Neural cell (in vitro differentiated cells): ENCODE measurements around the gene CFAP61. TPM values are rescaled to one million over a fixed set of nuclear protein-coding genes. Genes with fewer than 3 reads are reported as not detected.

Source experiments
- H2AFZ ChIP-seq: fragments of 200-600, 300-800 bp; sonication (generic), shearing (Covaris generic); 2 replicates; pipeline ENCODE4 v1.6.0; 2014; ENCODE audit warnings: low read depth, mild to moderate bottlenecking, antibody characterized with exemption, low read length, moderate library complexity
- H3F3A ChIP-seq: fragments of 200-600 bp; shearing (Covaris generic); 2 replicates; pipeline ENCODE4 v1.6.1; 2016; ENCODE audit warnings: mild to moderate bottlenecking, moderate library complexity, mixed read lengths, antibody characterized with exemption, low read length; ENCODE audit not compliant: insufficient read depth, poor library complexity, severe bottlenecking
- H3K27ac ChIP-seq: fragments of 200-600, 300-800 bp; sonication (generic), shearing (Covaris generic); 2 replicates; pipeline ENCODE4 v1.5.1; 2014; ENCODE audit warnings: mild to moderate bottlenecking, low read length, moderate library complexity
- H3K27me3 ChIP-seq: fragments of 300-800, 200-600 bp; sonication (generic), shearing (Covaris generic); 2 replicates; pipeline ENCODE4 v1.6.0; 2014; ENCODE audit warnings: mild to moderate bottlenecking, low read depth, low read length, moderate library complexity; ENCODE audit not compliant: insufficient read depth
- H3K36me3 ChIP-seq: fragments of 300-800, 200-600 bp; sonication (generic), shearing (Covaris generic); 2 replicates; pipeline ENCODE4 v1.5.1; 2014; ENCODE audit warnings: mild to moderate bottlenecking, antibody characterized with exemption, low read length, moderate library complexity; ENCODE audit not compliant: insufficient read depth
- H3K4me2 ChIP-seq: fragments of 300-800, 200-600 bp; sonication (generic), shearing (Covaris generic); 2 replicates; pipeline ENCODE4 v1.6.0; 2014; ENCODE audit warnings: mild to moderate bottlenecking, low read length
- H3K4me3 ChIP-seq: fragments of 300-800, 200-600 bp; sonication (generic), shearing (Covaris generic); 2 replicates; pipeline ENCODE4 v1.5.1; 2014; ENCODE audit warnings: mild to moderate bottlenecking, low read length, moderate library complexity
- H3K79me2 ChIP-seq: fragments of 200-600 bp; shearing (Covaris generic); replicated peaks from 2 replicates; pipeline ENCODE4 v1.6.0; 2014; ENCODE audit warnings: mild to moderate bottlenecking, low read length, moderate library complexity; ENCODE audit not compliant: insufficient read depth
- H3K9ac ChIP-seq: fragments of 300-800, 200-600 bp; sonication (generic), shearing (Covaris generic); 2 replicates; pipeline ENCODE4 v1.6.1; 2016; ENCODE audit warnings: mild to moderate bottlenecking, low read length, mixed read lengths
- H3K9me2 ChIP-seq: fragments of 200-600 bp; shearing (Covaris generic); 2 replicates; pipeline ENCODE4 v1.6.1; 2016; ENCODE audit warnings: mild to moderate bottlenecking, low read length, mixed read lengths; ENCODE audit not compliant: insufficient read depth
- H3K9me3 ChIP-seq: fragments of 200-600, 300-800 bp; sonication (generic), shearing (Covaris generic); 2 replicates; pipeline ENCODE4 v1.6.1; 2016; ENCODE audit warnings: mild to moderate bottlenecking, mixed run types, low read length, moderate library complexity, mixed read lengths
- H4K20me1 ChIP-seq: fragments of 200-600 bp; shearing (Covaris generic); 2 replicates; pipeline ENCODE4 v1.6.1; 2016; ENCODE audit warnings: mild to moderate bottlenecking, mixed run types; ENCODE audit not compliant: insufficient read depth
- EP300 ChIP-seq: fragments of 450-650 bp; conservative IDR thresholded peaks from 2 replicates; pipeline ENCODE4 v1.6.1; 2014; ENCODE audit warnings: antibody characterized with exemption, mild to moderate bottlenecking, moderate library complexity; ENCODE audit not compliant: poor library complexity, severe bottlenecking
- EZH2 ChIP-seq: fragments of 200-600, 300-800 bp; shearing (Covaris generic), sonication (generic); IDR thresholded peaks from 2 replicates; pipeline ENCODE4 v1.6.1; 2014; ENCODE audit warnings: antibody characterized with exemption, low read length, borderline replicate concordance, mild to moderate bottlenecking; ENCODE audit not compliant: insufficient read depth, poor library complexity, severe bottlenecking
- MXI1 ChIP-seq: fragments of 450-650 bp; conservative IDR thresholded peaks from 2 replicates; pipeline ENCODE4 v1.6.1; 2014; ENCODE audit warnings: antibody characterized with exemption, mild to moderate bottlenecking; ENCODE audit not compliant: poor library complexity, severe bottlenecking
- POLR2AphosphoS5 ChIP-seq: IDR thresholded peaks from 2 replicates; pipeline ENCODE4 v1.6.1; 2012
- RAD21 ChIP-seq: fragments of 450-650 bp; conservative IDR thresholded peaks from 2 replicates; pipeline ENCODE4 v1.6.1; 2014; ENCODE audit warnings: antibody characterized with exemption, mild to moderate bottlenecking, moderate library complexity
- REST ChIP-seq: IDR thresholded peaks from 2 replicates; pipeline ENCODE4 v1.6.1; 2012; ENCODE audit warnings: borderline replicate concordance
- SMC3 ChIP-seq: fragments of 450-650 bp; conservative IDR thresholded peaks from 2 replicates; pipeline ENCODE4 v1.6.1; 2014; ENCODE audit warnings: antibody characterized with exemption, mild to moderate bottlenecking, moderate library complexity; ENCODE audit not compliant: poor library complexity
- TAF1 ChIP-seq: IDR thresholded peaks from 2 replicates; pipeline ENCODE4 v1.6.1; 2012; ENCODE audit warnings: low read depth
- polyA plus RNA-seq: library from polyadenylated mRNA; depleted of rRNA; stranded (reverse); fragments of >200 nt; gene quantifications from 2 replicates; pipeline ENCODE4 v1.2.3, GENCODE V29; 2014
- TF ChIP-seq, protein P1 (sequence below): fragments of 450-650 bp; IDR thresholded peaks from 2 replicates; pipeline ENCODE4 v1.5.1; 2014; ENCODE audit warnings: antibody characterized with exemption, mild to moderate bottlenecking, moderate library complexity; ENCODE audit not compliant: poor library complexity, severe bottlenecking

CFAP61 gene
- polyA plus RNA-seq, 1 donor from 2014 or later, result 0.42 TPM

GRCh38 chr20:20286061-20286460 lies 233.7 kb downstream of the CFAP61 start:
- Histone ChIP-seq H3K36me3 (no peaks in the 10 kb centered on the region), H3K79me2 (no peaks in the 10 kb centered on the region), H3K9ac (no peak overlapping the region), H3K4me2 (no peak overlapping the region), H3K4me3 (no peak overlapping the region), H3K9me2 (no peaks in the 10 kb centered on the region), H4K20me1 (no peaks in the 10 kb centered on the region), H3F3A (no peaks in the 10 kb centered on the region), H3K9me3 (no peaks in the 10 kb centered on the region), H3K27me3 (no peaks in the 10 kb centered on the region), H3K27ac (no peak overlapping the region), H2AFZ (no peak overlapping the region)
- TF ChIP-seq EP300, result no peak
- no peak for TF ChIP-seq POLR2AphosphoS5
- no peak for TF ChIP-seq RAD21

DNA sequence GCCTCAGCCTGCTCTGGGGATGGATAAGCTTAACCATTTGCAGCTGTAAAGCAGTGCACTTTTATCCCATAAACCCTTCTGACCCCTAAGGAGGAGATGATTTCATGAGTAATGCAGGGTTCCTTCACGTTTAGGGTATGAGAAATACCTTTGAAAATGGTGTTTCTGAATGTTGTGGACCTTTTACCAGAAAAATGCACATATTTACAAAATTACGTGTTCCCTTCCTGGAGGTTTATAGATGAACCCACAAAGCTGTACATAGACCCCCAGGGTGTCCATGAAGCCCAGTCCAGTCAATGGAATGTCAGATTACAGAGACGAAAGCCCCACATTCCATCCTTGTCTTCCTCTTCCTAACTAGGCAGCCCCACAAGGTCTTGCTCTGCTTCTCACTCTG lies 237.0 kb downstream of the CFAP61 start:
- no peak overlapping the region for H2AFZ ChIP-seq
- H4K20me1 ChIP-seq, result no peaks in the 10 kb centered on the region
- H3K9ac ChIP-seq, result no peak overlapping the region
- H3K36me3 ChIP-seq, result no peaks in the 10 kb centered on the region
- no peaks in the 10 kb centered on the region for H3K27me3 ChIP-seq
- H3F3A ChIP-seq, result no peaks in the 10 kb centered on the region
- H3K27ac ChIP-seq, result no peak overlapping the region
- H3K4me2 ChIP-seq, result no peak overlapping the region
- H3K79me2 ChIP-seq, result no peaks in the 10 kb centered on the region
- TF ChIP-seq TAF1 (no peak), RAD21 (no peak), SMC3 (no peak), EP300 (no peak), EZH2 (no peak), POLR2AphosphoS5 (no peak), REST (no peak), MXI1 (no peak)
- TF ChIP-seq, protein P1, sequence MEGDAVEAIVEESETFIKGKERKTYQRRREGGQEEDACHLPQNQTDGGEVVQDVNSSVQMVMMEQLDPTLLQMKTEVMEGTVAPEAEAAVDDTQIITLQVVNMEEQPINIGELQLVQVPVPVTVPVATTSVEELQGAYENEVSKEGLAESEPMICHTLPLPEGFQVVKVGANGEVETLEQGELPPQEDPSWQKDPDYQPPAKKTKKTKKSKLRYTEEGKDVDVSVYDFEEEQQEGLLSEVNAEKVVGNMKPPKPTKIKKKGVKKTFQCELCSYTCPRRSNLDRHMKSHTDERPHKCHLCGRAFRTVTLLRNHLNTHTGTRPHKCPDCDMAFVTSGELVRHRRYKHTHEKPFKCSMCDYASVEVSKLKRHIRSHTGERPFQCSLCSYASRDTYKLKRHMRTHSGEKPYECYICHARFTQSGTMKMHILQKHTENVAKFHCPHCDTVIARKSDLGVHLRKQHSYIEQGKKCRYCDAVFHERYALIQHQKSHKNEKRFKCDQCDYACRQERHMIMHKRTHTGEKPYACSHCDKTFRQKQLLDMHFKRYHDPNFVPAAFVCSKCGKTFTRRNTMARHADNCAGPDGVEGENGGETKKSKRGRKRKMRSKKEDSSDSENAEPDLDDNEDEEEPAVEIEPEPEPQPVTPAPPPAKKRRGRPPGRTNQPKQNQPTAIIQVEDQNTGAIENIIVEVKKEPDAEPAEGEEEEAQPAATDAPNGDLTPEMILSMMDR, result no peak
- no peak overlapping the region for H3K4me3 ChIP-seq
- H3K9me2 ChIP-seq, result no peaks in the 10 kb centered on the region
- H3K9me3 ChIP-seq, result no peaks in the 10 kb centered on the region

DNA sequence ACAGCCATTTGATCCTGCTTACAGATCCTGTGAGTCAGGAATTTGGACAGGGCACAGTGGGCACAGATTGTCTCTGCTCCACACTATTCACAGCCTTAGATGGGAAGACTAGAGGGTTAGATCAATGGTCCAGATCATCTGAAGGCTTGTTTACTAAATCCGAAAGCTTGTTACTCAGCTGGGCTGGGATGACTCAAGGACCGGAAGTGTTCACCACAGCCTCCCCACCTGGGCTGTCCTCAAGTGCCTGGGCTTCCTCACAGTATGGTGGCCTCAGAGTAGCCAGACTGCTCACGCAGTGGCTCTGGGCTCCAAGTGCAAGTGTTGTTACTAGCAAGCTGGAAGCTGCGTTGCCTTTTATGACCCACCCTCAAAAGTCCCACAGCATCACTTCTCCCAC lies 240.1 kb downstream of the CFAP61 start:
- no peak overlapping the region for H3K9ac ChIP-seq
- H3K27me3 ChIP-seq, result no peaks in the 10 kb centered on the region
- H3K36me3 ChIP-seq, result no peaks in the 10 kb centered on the region
- H3K9me2 ChIP-seq, result no peaks in the 10 kb centered on the region
- TF ChIP-seq MXI1 (no peak), EP300 (no peak), EZH2 (no peak), RAD21 (no peak), TAF1 (no peak), REST (no peak), SMC3 (no peak), POLR2AphosphoS5 (no peak)
- TF ChIP-seq, protein P1, result no peak
- H3K4me2 ChIP-seq, result no peak overlapping the region
- no peaks in the 10 kb centered on the region for H3K9me3 ChIP-seq
- H3K27ac ChIP-seq, result no peak overlapping the region
- no peak overlapping the region for H3K4me3 ChIP-seq
- no peak overlapping the region for H2AFZ ChIP-seq
- no peaks in the 10 kb centered on the region for H3K79me2 ChIP-seq
- H4K20me1 ChIP-seq, result no peaks in the 10 kb centered on the region
- no peaks in the 10 kb centered on the region for H3F3A ChIP-seq
